Omental fat pad (tissue), 4 donors: ENCODE measurements around the gene DCTN2. TPM values are rescaled to one million over a fixed set of nuclear protein-coding genes. Genes with fewer than 3 reads are reported as not detected.

Source experiments
- ATAC-seq: fragments of 150-250 bp; one replicate; pipeline ENCODE4 v1.9.1; 2016; ENCODE audit warnings: mild to moderate bottlenecking, moderate library complexity; ENCODE audit not compliant: low FRiP score
- DNase-seq: peaks from one replicate; pipeline ENCODE4 v3.0.0-alpha.2; 2019; ENCODE audit warnings: low spot score
- CTCF ChIP-seq, 3 donors: fragments of 450-650 bp; IDR thresholded peaks; one replicate each; pipeline ENCODE4 v1.5.1; 2016 to 2017; ENCODE audit warnings: antibody characterized with exemption in 3 of 3, mild to moderate bottlenecking in 3 of 3, moderate library complexity in 2 of 3
- total RNA-seq, 4 donors: library from RNA; depleted of rRNA; stranded (reverse); fragments of >200 nt; gene quantifications; one replicate each; pipeline ENCODE4 v1.1.0, GENCODE V29; 2016

DCTN2 gene
- total RNA-seq, 4 donors from 2014 or later = 96.0 to 134 (median 123) TPM

- ATAC-seq = no peak
- TF ChIP-seq CTCF (IDR thresholded peaks at IDR 0.05) = no peak
- DNase-seq = no peak
These were observed 5.3 kb downstream of the DCTN2 start for GRCh38 chr12:57541717-57542116.

- no peak for TF ChIP-seq CTCF (IDR thresholded peaks at IDR 0.05)
- DNase-seq = no peak
- ATAC-seq = no peak
These were observed 6.0 kb downstream of the DCTN2 start for GRCh38 chr12:57541001-57541400.

GRCh38 chr12:57539134-57539768, 7.7 kb downstream of the DCTN2 start:
- no peak for TF ChIP-seq CTCF (IDR thresholded peaks at IDR 0.05)
- ATAC-seq (no peak), DNase-seq (no peak)

- no peak for TF ChIP-seq CTCF (IDR thresholded peaks at IDR 0.05)
These were observed 10.4 kb downstream of the DCTN2 start for GRCh38 chr12:57536597-57536942.

GRCh38 chr12:57535764-57536596, 11.0 kb downstream of the DCTN2 start:
- no peak for TF ChIP-seq CTCF (IDR thresholded peaks at IDR 0.05)
- ATAC-seq (no peak), DNase-seq (no peak)

More at GRCh38 chr12:57536597-57536942, 10.4 kb downstream of the DCTN2 start:
- no peak for ATAC-seq
- DNase-seq = no peak

GRCh38 chr12:57534991-57535543, 11.9 kb downstream of the DCTN2 start:
- DNase-seq (no peak), ATAC-seq (no peak)
- TF ChIP-seq CTCF (IDR thresholded peaks at IDR 0.05) = no peak
